Left lobe of liver (tissue), 2 donors: Measurements from ENCODE around the gene AURKAIP1. TPM values are rescaled to one million over a fixed set of nuclear protein-coding genes. Genes with fewer than 3 reads are reported as not detected.
A peak's percentile ranks its signal among the peaks of the same experiment; 100 is the strongest.

Experiments used
- ATAC-seq: fragments of 200-7000 bp; cut with Tn5 transposase; one replicate; pipeline ENCODE4 v1.9.1; 2020; ENCODE audit warnings: mild to moderate bottlenecking, moderate library complexity
- DNase-seq: peaks from one replicate; pipeline ENCODE4 v3.0.0-alpha.2; 2020; ENCODE audit warnings: low spot score
- total RNA-seq: library from RNA; stranded (reverse); gene quantifications from one replicate; pipeline ENCODE4 v1.2.1, GENCODE V29; 2021
- donor health status: DM: no; HTN: no; CAD: no; lungs with moderate emphysema.
- donor health status: DM: no; HTN: yes; CAD: no.

Gene AURKAIP1
- total RNA-seq, 1 donor from 2014 or later, result 130 TPM

GRCh38 chr1:1361982-1362423, 13.0 kb downstream of the AURKAIP1 start:
- ATAC-seq (peak; percentile 13), DNase-seq (peak; percentile 41)

GRCh38 chr1:1361233-1361981, 13.6 kb downstream of the AURKAIP1 start:
- ATAC-seq (no peak), DNase-seq (peak; percentile 42)

- no peak for ATAC-seq
- peak; percentile 40 for DNase-seq
These were observed 14.4 kb downstream of the AURKAIP1 start for GRCh38 chr1:1360506-1361169.

GRCh38 chr1:1359664-1360468, 15.1 kb downstream of the AURKAIP1 start:
- DNase-seq, result peak; percentile 40
- ATAC-seq, result peak; percentile 6

- ATAC-seq, result no peak
- no peak for DNase-seq
These were observed 15.7 kb downstream of the AURKAIP1 start for GRCh38 chr1:1359308-1359663.

GRCh38 chr1:1358433-1359271, 16.4 kb downstream of the AURKAIP1 start, which contains the start of gene MXRA8:
Gene MXRA8 (minus strand): TSS chr1:1358555. CDS start chr1:1358504, 51 bp downstream.
- DNase-seq, result peak; percentile 45
- peak; percentile 11 for ATAC-seq

- DNase-seq, result peak; percentile 35
- ATAC-seq, result no peak
These were observed 17.1 kb downstream of the AURKAIP1 start for GRCh38 chr1:1357871-1358432.

- no peak for ATAC-seq
- peak; percentile 45 for DNase-seq
These were observed 18.1 kb downstream of the AURKAIP1 start for GRCh38 chr1:1356796-1357401.

GRCh38 chr1:1356166-1356795, 18.7 kb downstream of the AURKAIP1 start:
- ATAC-seq (no peak), DNase-seq (peak; percentile 40)

- DNase-seq (peak; percentile 50), ATAC-seq (peak; percentile 44)
These were observed 19.6 kb downstream of the AURKAIP1 start for GRCh38 chr1:1355416-1355815.

- DNase-seq (peak; percentile 46), ATAC-seq (peak; percentile 2)
These were observed 20.4 kb downstream of the AURKAIP1 start for GRCh38 chr1:1354271-1355247.

- DNase-seq (peak; percentile 45), ATAC-seq (no peak)
These were observed 21.4 kb downstream of the AURKAIP1 start for GRCh38 chr1:1353389-1354151.

GRCh38 chr1:1352786-1353388, 22.1 kb downstream of the AURKAIP1 start:
- ATAC-seq (no peak), DNase-seq (peak; percentile 45)

GRCh38 chr1:1351511-1352427, 23.2 kb downstream of the AURKAIP1 start:
- ATAC-seq (no peak), DNase-seq (peak; percentile 49)

- DNase-seq (peak; percentile 70), ATAC-seq (peak; percentile 51)
These were observed 25.6 kb downstream of the AURKAIP1 start, which contains the start of gene DVL1 for GRCh38 chr1:1349256-1350012. Gene DVL1 (minus strand): TSS chr1:1349418. CDS start chr1:1349065, 353 bp downstream.
